GM23338 (cell line): ENCODE data around the gene CORO2A. TPM values are rescaled to one million over a fixed set of nuclear protein-coding genes. Genes with fewer than 3 reads are reported as not detected.

Source experiments
- ATAC-seq: fragments of 200-7000 bp; cut with Tn5 transposase; 3 replicates; pipeline ENCODE4 v1.9.1; 2020
- DNase-seq: peaks from one replicate; pipeline ENCODE4 v3.0.0-alpha.2; 2015; ENCODE audit warnings: low spot score
- H2AFZ ChIP-seq: fragments of 200-600 bp; sonication (generic); 2 replicates; pipeline ENCODE4 v1.8.0; 2016; ENCODE audit warnings: antibody characterized with exemption, mild to moderate bottlenecking, moderate library complexity
- H3F3A ChIP-seq: fragments of 200-600 bp; sonication (generic); replicated peaks from 2 replicates; pipeline ENCODE4 v1.8.0; 2017; ENCODE audit warnings: antibody characterized with exemption, mixed run types, low read depth
- H3K27ac ChIP-seq: fragments of 200-600 bp; sonication (generic); 2 replicates; pipeline ENCODE4 v1.6.1; 2016; ENCODE audit warnings: low read depth
- H3K27me3 ChIP-seq: fragments of 200-600 bp; sonication (generic); 2 replicates; pipeline ENCODE4 v1.8.0; 2016; ENCODE audit warnings: mild to moderate bottlenecking, mixed run types, moderate library complexity; ENCODE audit not compliant: insufficient read depth
- H3K36me3 ChIP-seq: fragments of 200-600 bp; sonication (generic); 2 replicates; pipeline ENCODE4 v1.8.0; 2016; ENCODE audit warnings: mild to moderate bottlenecking; ENCODE audit not compliant: insufficient read depth
- H3K4me1 ChIP-seq: fragments of 200-600 bp; sonication (generic); 2 replicates; pipeline ENCODE4 v1.8.0; 2016; ENCODE audit warnings: mild to moderate bottlenecking, moderate library complexity; ENCODE audit not compliant: insufficient read depth
- H3K4me2 ChIP-seq: fragments of 200-600 bp; sonication (generic); 2 replicates; pipeline ENCODE4 v1.7.1; 2017; ENCODE audit warnings: mixed run types
- H3K4me3 ChIP-seq: fragments of 200-600 bp; sonication (generic); 2 replicates; pipeline ENCODE4 v1.6.1; 2016; ENCODE audit warnings: mixed run types
- H3K79me2 ChIP-seq: fragments of 200-600 bp; sonication (generic); replicated peaks from 2 replicates; pipeline ENCODE4 v1.8.0; 2017; ENCODE audit warnings: mild to moderate bottlenecking; ENCODE audit not compliant: insufficient read depth
- H3K9me2 ChIP-seq: fragments of 200-600 bp; sonication (generic); 2 replicates; pipeline ENCODE4 v1.8.0; 2017; ENCODE audit not compliant: insufficient read depth
- H4K20me1 ChIP-seq: fragments of 200-600 bp; sonication (generic); replicated peaks from 2 replicates; pipeline ENCODE4 v1.8.0; 2017; ENCODE audit warnings: mild to moderate bottlenecking; ENCODE audit not compliant: insufficient read depth
- H3K27ac Mint-ChIP-seq: 2 replicates; pipeline ENCODE4 v1.8.0; 2020; ENCODE audit warnings: inconsistent platforms, mild to moderate bottlenecking, moderate library complexity, mixed read lengths
- H3K27me3 Mint-ChIP-seq: 3 replicates; pipeline ENCODE4 v1.8.0; 2022; ENCODE audit warnings: low read depth, mild to moderate bottlenecking, moderate library complexity, mixed read lengths, inconsistent platforms; ENCODE audit not compliant: insufficient read depth, poor library complexity
- H3K36me3 Mint-ChIP-seq: 3 replicates; pipeline ENCODE4 v1.8.0; 2021; ENCODE audit warnings: low read depth, mild to moderate bottlenecking, inconsistent platforms, moderate library complexity, mixed read lengths
- H3K4me1 Mint-ChIP-seq: 3 replicates; pipeline ENCODE4 v1.8.0; 2020; ENCODE audit warnings: mild to moderate bottlenecking, inconsistent platforms, mixed read lengths
- H3K4me3 Mint-ChIP-seq: 3 replicates; pipeline ENCODE4 v1.8.0; 2021; ENCODE audit warnings: moderate library complexity, mild to moderate bottlenecking, inconsistent platforms, mixed read lengths
- H3K9me3 Mint-ChIP-seq: 3 replicates; pipeline ENCODE4 v1.8.0; 2020; ENCODE audit warnings: moderate library complexity, mild to moderate bottlenecking, inconsistent platforms, mixed read lengths
- CREB1 ChIP-seq: fragments of 250-450 bp; sonication (Bioruptor Pico); IDR thresholded peaks from 2 replicates; pipeline ENCODE4 v1.5.0; 2020; ENCODE audit warnings: low read depth, mild to moderate bottlenecking, moderate library complexity
- ETS1 ChIP-seq: IDR thresholded peaks from 2 replicates; pipeline ENCODE4 v1.6.1; 2016; ENCODE audit warnings: antibody characterized with exemption
- NANOG ChIP-seq: IDR thresholded peaks from 2 replicates; pipeline ENCODE4 v1.6.1; 2016; ENCODE audit warnings: antibody characterized with exemption, borderline replicate concordance
- POLR2AphosphoS5 ChIP-seq: IDR thresholded peaks from 2 replicates; pipeline ENCODE4 v1.6.1; 2016; ENCODE audit warnings: antibody characterized with exemption, low read depth
- REST ChIP-seq: IDR thresholded peaks from one replicate; pipeline ENCODE4 v1.6.1; 2018; ENCODE audit warnings: antibody characterized with exemption; ENCODE audit not compliant: unreplicated experiment
- STAT1 ChIP-seq: IDR thresholded peaks from one replicate; pipeline ENCODE4 v1.6.1; 2016; ENCODE audit warnings: antibody characterized with exemption; ENCODE audit not compliant: unreplicated experiment
- ZNF331 ChIP-seq: fragments of 250-450 bp; sonication (Bioruptor Pico); IDR thresholded peaks from 2 replicates; pipeline ENCODE4 v1.5.0; 2020; ENCODE audit warnings: low read depth, mild to moderate bottlenecking, moderate library complexity
- ZNF462 ChIP-seq: fragments of 250-450 bp; sonication (Bioruptor Pico); IDR thresholded peaks from 2 replicates; pipeline ENCODE4 v1.5.0; 2020; ENCODE audit warnings: mild to moderate bottlenecking, moderate library complexity
- polyA plus RNA-seq: library from polyadenylated mRNA; unstranded; fragments of >200 nt; fragmentation: Nextera tagmentation; extraction: Ambion mirVana; gene quantifications from 2 replicates; pipeline ENCODE4 v1.2.1, GENCODE V29; 2016
- total RNA-seq: library from RNA; depleted of rRNA; stranded (reverse); fragments of >200 nt; shearing (Covaris generic); gene quantifications from 2 replicates; pipeline ENCODE4 v1.2.3, GENCODE V29; 2014

Gene CORO2A
- total and polyA plus RNA-seq, 2 experiments from 2014 or later = 12.9 to 27.6 TPM

- H3K27ac ChIP-seq = no peak overlapping the region
- peaks cover 38% of the 10 kb centered on the region for H3K36me3 Mint-ChIP-seq
- no peaks in the 10 kb centered on the region; the same call in 1 of the 2 replicates for H4K20me1 ChIP-seq
- ATAC-seq (no peak), DNase-seq (no peak)
- no peaks in the 10 kb centered on the region for H3K9me2 ChIP-seq
- no peak overlapping the region for H2AFZ ChIP-seq
- peaks cover 6% of the 10 kb centered on the region; the same call in 2 of the 3 replicates for H3K9me3 Mint-ChIP-seq
- no peak overlapping the region for H3K27ac Mint-ChIP-seq
- H3K4me3 ChIP-seq = no peak overlapping the region
- H3K4me2 ChIP-seq = no peak overlapping the region
- H3K27me3 ChIP-seq = peaks cover 18% of the 10 kb centered on the region; the same call in 1 of the 2 replicates
- H3K4me1 ChIP-seq = peaks cover 18% of the 10 kb centered on the region
- H3F3A ChIP-seq = 0 out of 2 replicates have a peak, but pooled peaks cover 9% of the 10 kb centered on the region
- peaks cover 14% of the 10 kb centered on the region for H3K36me3 ChIP-seq
- H3K4me3 Mint-ChIP-seq = no peak overlapping the region
- no peaks in the 10 kb centered on the region for H3K79me2 ChIP-seq
- TF ChIP-seq NANOG = no peak
- no peak for TF ChIP-seq STAT1
- TF ChIP-seq ETS1 = no peak
- no peak for TF ChIP-seq ZNF331 (CRISPR knock-in tag)
- no peak for TF ChIP-seq ZNF462 (CRISPR knock-in tag)
- TF ChIP-seq POLR2AphosphoS5 = no peak
- TF ChIP-seq CREB1 (CRISPR knock-in tag) = no peak
- TF ChIP-seq REST = no peak
- peaks cover 27% of the 10 kb centered on the region for H3K4me1 Mint-ChIP-seq
- H3K27me3 Mint-ChIP-seq = peaks cover 12% of the 10 kb centered on the region
These were observed 107.4 kb downstream of the CORO2A start for GRCh38 chr9:98085058-98085457.
